ENCODE results near the gene LMX1A. TPM values are rescaled to one million over a fixed set of nuclear protein-coding genes. Genes with fewer than 3 reads are reported as not detected.

LMX1A gene
- total and polyA plus RNA-seq, 4 donors: 0.05 to 0.17 TPM; not detected in 2

DNA sequence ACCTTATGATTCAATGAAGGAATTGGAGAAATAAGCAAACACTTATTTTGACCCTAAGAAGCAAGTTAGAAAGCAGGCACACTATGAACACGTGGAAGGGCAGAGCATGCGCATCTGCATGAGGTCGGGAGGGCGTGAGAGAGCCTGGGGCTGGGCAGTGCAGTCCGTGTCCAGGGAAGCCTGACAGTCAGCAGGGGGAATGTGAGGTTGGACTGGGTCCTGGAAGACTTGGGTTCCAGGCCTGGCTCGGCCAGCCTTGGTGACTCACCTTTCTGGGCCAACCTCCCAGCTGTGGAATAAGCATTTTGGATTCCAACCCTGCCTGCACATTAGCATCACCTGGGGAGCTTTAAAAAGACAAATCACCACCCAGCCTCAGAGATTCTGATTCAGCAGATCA, 26.6 kb upstream of the LMX1A start:
- no peak for TF ChIP-seq FOXA1 (IDR thresholded peaks at IDR 0.05)
- TF ChIP-seq, protein P1, sequence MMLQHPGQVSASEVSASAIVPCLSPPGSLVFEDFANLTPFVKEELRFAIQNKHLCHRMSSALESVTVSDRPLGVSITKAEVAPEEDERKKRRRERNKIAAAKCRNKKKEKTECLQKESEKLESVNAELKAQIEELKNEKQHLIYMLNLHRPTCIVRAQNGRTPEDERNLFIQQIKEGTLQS (IDR thresholded peaks at IDR 0.05): no peak
- no peak for TF ChIP-seq RAD21 (IDR thresholded peaks at IDR 0.05)
- no peak for TF ChIP-seq HNF4G (IDR thresholded peaks at IDR 0.05)
- TF ChIP-seq, protein P2, sequence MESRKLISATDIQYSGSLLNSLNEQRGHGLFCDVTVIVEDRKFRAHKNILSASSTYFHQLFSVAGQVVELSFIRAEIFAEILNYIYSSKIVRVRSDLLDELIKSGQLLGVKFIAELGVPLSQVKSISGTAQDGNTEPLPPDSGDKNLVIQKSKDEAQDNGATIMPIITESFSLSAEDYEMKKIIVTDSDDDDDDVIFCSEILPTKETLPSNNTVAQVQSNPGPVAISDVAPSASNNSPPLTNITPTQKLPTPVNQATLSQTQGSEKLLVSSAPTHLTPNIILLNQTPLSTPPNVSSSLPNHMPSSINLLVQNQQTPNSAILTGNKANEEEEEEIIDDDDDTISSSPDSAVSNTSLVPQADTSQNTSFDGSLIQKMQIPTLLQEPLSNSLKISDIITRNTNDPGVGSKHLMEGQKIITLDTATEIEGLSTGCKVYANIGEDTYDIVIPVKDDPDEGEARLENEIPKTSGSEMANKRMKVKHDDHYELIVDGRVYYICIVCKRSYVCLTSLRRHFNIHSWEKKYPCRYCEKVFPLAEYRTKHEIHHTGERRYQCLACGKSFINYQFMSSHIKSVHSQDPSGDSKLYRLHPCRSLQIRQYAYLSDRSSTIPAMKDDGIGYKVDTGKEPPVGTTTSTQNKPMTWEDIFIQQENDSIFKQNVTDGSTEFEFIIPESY (IDR thresholded peaks at IDR 0.05): no peak
- TF ChIP-seq FOXA2 (IDR thresholded peaks at IDR 0.05): no peak
- no peak for TF ChIP-seq HNF4A (conservative IDR thresholded peaks at IDR 0.05)
- TF ChIP-seq TAF1 (conservative IDR thresholded peaks at IDR 0.05): no peak
- no peak for TF ChIP-seq JUND (IDR thresholded peaks at IDR 0.05)
- TF ChIP-seq YY1 (IDR thresholded peaks at IDR 0.05): no peak
- no peak for TF ChIP-seq GABPA (IDR thresholded peaks at IDR 0.05 in 1 of 2, conservative IDR thresholded peaks at IDR 0.05 in 1 of 2)
- TF ChIP-seq SP1 (IDR thresholded peaks at IDR 0.05): no peak
- no peak for TF ChIP-seq NR2F2 (IDR thresholded peaks at IDR 0.05)
- TF ChIP-seq, protein P3, sequence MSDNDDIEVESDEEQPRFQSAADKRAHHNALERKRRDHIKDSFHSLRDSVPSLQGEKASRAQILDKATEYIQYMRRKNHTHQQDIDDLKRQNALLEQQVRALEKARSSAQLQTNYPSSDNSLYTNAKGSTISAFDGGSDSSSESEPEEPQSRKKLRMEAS (IDR thresholded peaks at IDR 0.05): no peak
- TF ChIP-seq, protein P4, sequence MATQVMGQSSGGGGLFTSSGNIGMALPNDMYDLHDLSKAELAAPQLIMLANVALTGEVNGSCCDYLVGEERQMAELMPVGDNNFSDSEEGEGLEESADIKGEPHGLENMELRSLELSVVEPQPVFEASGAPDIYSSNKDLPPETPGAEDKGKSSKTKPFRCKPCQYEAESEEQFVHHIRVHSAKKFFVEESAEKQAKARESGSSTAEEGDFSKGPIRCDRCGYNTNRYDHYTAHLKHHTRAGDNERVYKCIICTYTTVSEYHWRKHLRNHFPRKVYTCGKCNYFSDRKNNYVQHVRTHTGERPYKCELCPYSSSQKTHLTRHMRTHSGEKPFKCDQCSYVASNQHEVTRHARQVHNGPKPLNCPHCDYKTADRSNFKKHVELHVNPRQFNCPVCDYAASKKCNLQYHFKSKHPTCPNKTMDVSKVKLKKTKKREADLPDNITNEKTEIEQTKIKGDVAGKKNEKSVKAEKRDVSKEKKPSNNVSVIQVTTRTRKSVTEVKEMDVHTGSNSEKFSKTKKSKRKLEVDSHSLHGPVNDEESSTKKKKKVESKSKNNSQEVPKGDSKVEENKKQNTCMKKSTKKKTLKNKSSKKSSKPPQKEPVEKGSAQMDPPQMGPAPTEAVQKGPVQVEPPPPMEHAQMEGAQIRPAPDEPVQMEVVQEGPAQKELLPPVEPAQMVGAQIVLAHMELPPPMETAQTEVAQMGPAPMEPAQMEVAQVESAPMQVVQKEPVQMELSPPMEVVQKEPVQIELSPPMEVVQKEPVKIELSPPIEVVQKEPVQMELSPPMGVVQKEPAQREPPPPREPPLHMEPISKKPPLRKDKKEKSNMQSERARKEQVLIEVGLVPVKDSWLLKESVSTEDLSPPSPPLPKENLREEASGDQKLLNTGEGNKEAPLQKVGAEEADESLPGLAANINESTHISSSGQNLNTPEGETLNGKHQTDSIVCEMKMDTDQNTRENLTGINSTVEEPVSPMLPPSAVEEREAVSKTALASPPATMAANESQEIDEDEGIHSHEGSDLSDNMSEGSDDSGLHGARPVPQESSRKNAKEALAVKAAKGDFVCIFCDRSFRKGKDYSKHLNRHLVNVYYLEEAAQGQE (IDR thresholded peaks at IDR 0.05): no peak
- no peak for TF ChIP-seq RXRA (IDR thresholded peaks at IDR 0.05)
- TF ChIP-seq EGR1 (IDR thresholded peaks at IDR 0.05; ENCODE audit: low read depth in 2 of 2): no peak
- Histone ChIP-seq H3K4me3 (ENCODE audit: low read depth in 1 of 3, low read length in 3 of 3) (no peak overlapping the region), H3K36me3 (ENCODE audit: control insufficient read depth in 4 of 4, insufficient read depth in 3 of 4, low read depth in 1 of 4, low read length in 3 of 4) (no peaks in the 10 kb centered on the region), H3K4me1 (ENCODE audit: control insufficient read depth in 4 of 4, insufficient read depth in 4 of 4, low read length in 3 of 4) (no peaks in the 10 kb centered on the region), H3K9me3 (ENCODE audit: control insufficient read depth in 4 of 4, low read length in 3 of 4) (no peaks in the 10 kb centered on the region), H3K27me3 (ENCODE audit: control insufficient read depth in 4 of 4, insufficient read depth in 4 of 4, low read length in 3 of 4) (no peaks in the 10 kb centered on the region), H3K27ac (ENCODE audit: low read depth in 1 of 2, low read length in 2 of 2) (no peak overlapping the region), H3K9ac (ENCODE audit: low read depth in 1 of 2, low read length in 2 of 2) (no peak overlapping the region)
- DNase-seq (ENCODE audit: low spot score): no peak
- 87% methylated on average over 6 of the region's 6 CpGs for WGBS

DNA sequence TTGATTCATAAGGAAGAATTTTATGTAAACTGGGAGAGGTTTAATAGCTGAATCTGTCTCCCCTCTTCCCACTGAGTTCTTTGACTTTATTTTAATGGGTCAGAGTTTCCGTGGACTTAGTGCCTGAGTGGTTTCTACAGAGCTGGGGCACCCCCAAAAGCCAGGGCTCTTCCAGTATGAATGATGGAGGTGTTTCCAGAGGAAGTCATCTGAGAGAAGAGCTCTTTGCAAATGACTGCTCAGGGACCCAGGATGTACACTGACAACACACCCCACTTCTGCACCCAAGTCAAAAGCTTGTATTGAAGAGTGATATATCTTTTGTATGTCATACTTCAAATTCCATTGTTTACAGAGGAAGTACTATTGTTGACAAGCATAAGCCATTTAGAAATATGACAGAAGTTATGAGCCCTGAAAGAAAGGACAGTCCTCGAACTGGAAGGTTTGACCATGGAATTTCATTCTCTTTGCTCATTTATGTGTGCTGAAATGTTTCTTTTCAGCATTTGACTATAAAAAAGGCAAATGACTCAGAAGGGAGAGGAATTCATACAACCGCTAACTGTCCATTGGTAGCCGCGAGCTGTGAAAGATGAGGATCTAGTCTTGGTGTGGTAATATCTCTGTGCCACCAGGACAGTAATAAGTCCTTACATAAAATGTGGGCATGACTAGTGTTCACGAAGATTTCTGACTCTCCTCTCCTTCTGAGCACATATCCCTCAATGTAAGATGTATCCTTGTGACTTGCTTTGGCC, 25.4 kb upstream of the LMX1A start:
- H3K9ac ChIP-seq (ENCODE audit: low read depth in 1 of 2, low read length in 2 of 2): no peak overlapping the region
- no peaks in the 10 kb centered on the region for H3K27me3 ChIP-seq (ENCODE audit: control insufficient read depth in 4 of 4, insufficient read depth in 4 of 4, low read length in 3 of 4)
- H3K27ac ChIP-seq (ENCODE audit: low read depth in 1 of 2, low read length in 2 of 2): no peak overlapping the region
- no peak overlapping the region for H3K4me3 ChIP-seq (ENCODE audit: low read depth in 1 of 3, low read length in 3 of 3)
- H3K9me3 ChIP-seq (ENCODE audit: control insufficient read depth in 4 of 4, low read length in 3 of 4): no peaks in the 10 kb centered on the region
- no peaks in the 10 kb centered on the region for H3K4me1 ChIP-seq (ENCODE audit: control insufficient read depth in 4 of 4, insufficient read depth in 4 of 4, low read length in 3 of 4)
- no peak for DNase-seq (ENCODE audit: low spot score)
- no peaks in the 10 kb centered on the region for H3K36me3 ChIP-seq (ENCODE audit: control insufficient read depth in 4 of 4, insufficient read depth in 3 of 4, low read depth in 1 of 4, low read length in 3 of 4)
- 90% methylated on average over 6 of the region's 6 CpGs for WGBS
- TF ChIP-seq HNF4G (IDR thresholded peaks at IDR 0.05) (no peak), FOXA2 (IDR thresholded peaks at IDR 0.05) (no peak), RXRA (IDR thresholded peaks at IDR 0.05) (no peak), GABPA (IDR thresholded peaks at IDR 0.05 in 1 of 2, conservative IDR thresholded peaks at IDR 0.05 in 1 of 2) (no peak), EGR1 (IDR thresholded peaks at IDR 0.05; ENCODE audit: low read depth in 2 of 2) (no peak), JUND (IDR thresholded peaks at IDR 0.05) (no peak), HNF4A (conservative IDR thresholded peaks at IDR 0.05) (no peak), SP1 (IDR thresholded peaks at IDR 0.05) (no peak), FOXA1 (IDR thresholded peaks at IDR 0.05) (no peak)
- TF ChIP-seq, protein P2 (IDR thresholded peaks at IDR 0.05): no peak
- TF ChIP-seq, protein P4 (IDR thresholded peaks at IDR 0.05): no peak
- TF ChIP-seq, protein P1 (IDR thresholded peaks at IDR 0.05): no peak
- TF ChIP-seq, protein P3 (IDR thresholded peaks at IDR 0.05): no peak

Data from liver (tissue), 9 donors.